SK-N-SH treated with all-trans-retinoic acid at 6 μM for 48 hours (cell line): ENCODE results near the gene RAET1L.

Experiments used
- ATAC-seq: fragments of 200-7000 bp; cut with Tn5 transposase; 3 replicates; pipeline ENCODE4 v1.9.1; 2020; ENCODE audit warnings: mild to moderate bottlenecking, moderate library complexity
- ARNTL ChIP-seq: fragments of 450-650 bp; formaldehyde crosslinking; IDR thresholded peaks from 2 replicates; pipeline ENCODE4 v1.5.0; 2020; ENCODE audit warnings: low read depth, mild to moderate bottlenecking, moderate library complexity, borderline replicate concordance
- BACH2 ChIP-seq: fragments of 250-450 bp; sonication (Bioruptor Pico); IDR thresholded peaks from 2 replicates; pipeline ENCODE4 v1.9.0; 2021; ENCODE audit warnings: mild to moderate bottlenecking, borderline replicate concordance
- CREB5 ChIP-seq: fragments of 250-450 bp; sonication (Bioruptor Pico); IDR thresholded peaks from 2 replicates; pipeline ENCODE4 v1.5.1; 2020; ENCODE audit warnings: low read depth, mild to moderate bottlenecking, moderate library complexity
- CSDC2 ChIP-seq: fragments of 250-450 bp; sonication (Bioruptor Pico); IDR thresholded peaks from 2 replicates; pipeline ENCODE4 v1.5.0; 2020; ENCODE audit warnings: mild to moderate bottlenecking, moderate library complexity
- CSRNP3 ChIP-seq: fragments of 250-450 bp; sonication (Bioruptor Pico); IDR thresholded peaks from 2 replicates; pipeline ENCODE4 v1.5.1; 2021; ENCODE audit warnings: mild to moderate bottlenecking, moderate library complexity
- ESRRG ChIP-seq: fragments of 250-450 bp; sonication (Bioruptor Pico); IDR thresholded peaks from 2 replicates; pipeline ENCODE4 v1.6.1; 2021; ENCODE audit warnings: mild to moderate bottlenecking
- GLIS3 ChIP-seq: fragments of 250-450 bp; sonication (Bioruptor Pico); IDR thresholded peaks from 2 replicates; pipeline ENCODE4 v1.5.0; 2020; ENCODE audit warnings: mild to moderate bottlenecking, moderate library complexity
- ISL1 ChIP-seq: fragments of 250-450 bp; sonication (Bioruptor Pico); IDR thresholded peaks from 2 replicates; pipeline ENCODE4 v2.1.2; 2022; ENCODE audit warnings: mild to moderate bottlenecking, moderate library complexity
- OSR1 ChIP-seq: fragments of 250-450 bp; sonication (Bioruptor Pico); IDR thresholded peaks from 2 replicates; pipeline ENCODE4 v1.8.0; 2022; ENCODE audit warnings: moderate library complexity, mild to moderate bottlenecking, inconsistent platforms
- PPARA ChIP-seq: fragments of 250-450 bp; sonication (Bioruptor Pico); IDR thresholded peaks from 2 replicates; pipeline ENCODE4 v1.5.0; 2020; ENCODE audit warnings: mild to moderate bottlenecking, borderline replicate concordance
- TCF4 ChIP-seq: fragments of 250-450 bp; sonication (Bioruptor Pico); IDR thresholded peaks from 2 replicates; pipeline ENCODE4 v1.8.0; 2021; ENCODE audit warnings: mild to moderate bottlenecking, moderate library complexity, borderline replicate concordance
- TOX ChIP-seq: fragments of 250-450 bp; sonication (Bioruptor Pico); IDR thresholded peaks from 2 replicates; pipeline ENCODE4 v1.8.0; 2021; ENCODE audit warnings: mild to moderate bottlenecking, moderate library complexity, borderline replicate concordance
- ZC3H10 ChIP-seq: fragments of 250-450 bp; sonication (Bioruptor Pico); IDR thresholded peaks from 2 replicates; pipeline ENCODE4 v1.5.1; 2021; ENCODE audit warnings: mild to moderate bottlenecking, moderate library complexity
- ZFP3 ChIP-seq: fragments of 250-450 bp; sonication (Bioruptor Pico); IDR thresholded peaks from 2 replicates; pipeline ENCODE4 v1.5.0; 2020; ENCODE audit warnings: mild to moderate bottlenecking, moderate library complexity
- ZFP30 ChIP-seq: fragments of 450-650 bp; formaldehyde crosslinking; IDR thresholded peaks from 2 replicates; pipeline ENCODE4 v1.5.0; 2022; ENCODE audit warnings: mild to moderate bottlenecking, moderate library complexity
- ZNF565 ChIP-seq: fragments of 450-650 bp; formaldehyde crosslinking; conservative IDR thresholded peaks from 2 replicates; pipeline ENCODE4 v1.5.0; 2020; ENCODE audit warnings: low read depth, mild to moderate bottlenecking, moderate library complexity
- ZNF70 ChIP-seq: fragments of 450-650 bp; formaldehyde crosslinking; IDR thresholded peaks from 2 replicates; pipeline ENCODE4 v1.5.0; 2020; ENCODE audit warnings: mild to moderate bottlenecking, moderate library complexity
- ZNF8 ChIP-seq: fragments of 450-650 bp; formaldehyde crosslinking; IDR thresholded peaks from 2 replicates; pipeline ENCODE4 v1.5.0; 2020; ENCODE audit warnings: mild to moderate bottlenecking, moderate library complexity
- TF ChIP-seq, protein P1 (sequence below): fragments of 250-450 bp; sonication (Bioruptor Pico); IDR thresholded peaks from 2 replicates; pipeline ENCODE4 v1.8.0; 2021; ENCODE audit warnings: low read depth, mild to moderate bottlenecking, moderate library complexity, borderline replicate concordance
- TF ChIP-seq, protein P2 (sequence below): fragments of 250-450 bp; sonication (Bioruptor Pico); IDR thresholded peaks from 2 replicates; pipeline ENCODE4 v1.5.0; 2020; ENCODE audit warnings: mild to moderate bottlenecking, moderate library complexity

The RAET1L gene

GRCh38 chr6:150072201-150072600, 46.9 kb upstream of the RAET1L start:
- no peak for ATAC-seq
- TF ChIP-seq TCF4 (CRISPR knock-in tag) (no peak), ZC3H10 (CRISPR knock-in tag) (no peak), CSRNP3 (CRISPR knock-in tag) (no peak), BACH2 (CRISPR knock-in tag) (no peak), ZFP30 (CRISPR knock-in tag) (no peak), TOX (no peak), ZFP3 (no peak), ISL1 (CRISPR knock-in tag) (no peak), ARNTL (CRISPR knock-in tag) (no peak)
- TF ChIP-seq, protein P1, sequence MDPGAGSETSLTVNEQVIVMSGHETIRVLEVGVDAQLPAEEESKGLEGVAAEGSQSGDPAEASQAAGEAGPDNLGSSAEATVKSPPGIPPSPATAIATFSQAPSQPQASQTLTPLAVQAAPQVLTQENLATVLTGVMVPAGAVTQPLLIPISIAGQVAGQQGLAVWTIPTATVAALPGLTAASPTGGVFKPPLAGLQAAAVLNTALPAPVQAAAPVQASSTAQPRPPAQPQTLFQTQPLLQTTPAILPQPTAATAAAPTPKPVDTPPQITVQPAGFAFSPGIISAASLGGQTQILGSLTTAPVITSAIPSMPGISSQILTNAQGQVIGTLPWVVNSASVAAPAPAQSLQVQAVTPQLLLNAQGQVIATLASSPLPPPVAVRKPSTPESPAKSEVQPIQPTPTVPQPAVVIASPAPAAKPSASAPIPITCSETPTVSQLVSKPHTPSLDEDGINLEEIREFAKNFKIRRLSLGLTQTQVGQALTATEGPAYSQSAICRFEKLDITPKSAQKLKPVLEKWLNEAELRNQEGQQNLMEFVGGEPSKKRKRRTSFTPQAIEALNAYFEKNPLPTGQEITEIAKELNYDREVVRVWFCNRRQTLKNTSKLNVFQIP = no peak
- TF ChIP-seq, protein P2, sequence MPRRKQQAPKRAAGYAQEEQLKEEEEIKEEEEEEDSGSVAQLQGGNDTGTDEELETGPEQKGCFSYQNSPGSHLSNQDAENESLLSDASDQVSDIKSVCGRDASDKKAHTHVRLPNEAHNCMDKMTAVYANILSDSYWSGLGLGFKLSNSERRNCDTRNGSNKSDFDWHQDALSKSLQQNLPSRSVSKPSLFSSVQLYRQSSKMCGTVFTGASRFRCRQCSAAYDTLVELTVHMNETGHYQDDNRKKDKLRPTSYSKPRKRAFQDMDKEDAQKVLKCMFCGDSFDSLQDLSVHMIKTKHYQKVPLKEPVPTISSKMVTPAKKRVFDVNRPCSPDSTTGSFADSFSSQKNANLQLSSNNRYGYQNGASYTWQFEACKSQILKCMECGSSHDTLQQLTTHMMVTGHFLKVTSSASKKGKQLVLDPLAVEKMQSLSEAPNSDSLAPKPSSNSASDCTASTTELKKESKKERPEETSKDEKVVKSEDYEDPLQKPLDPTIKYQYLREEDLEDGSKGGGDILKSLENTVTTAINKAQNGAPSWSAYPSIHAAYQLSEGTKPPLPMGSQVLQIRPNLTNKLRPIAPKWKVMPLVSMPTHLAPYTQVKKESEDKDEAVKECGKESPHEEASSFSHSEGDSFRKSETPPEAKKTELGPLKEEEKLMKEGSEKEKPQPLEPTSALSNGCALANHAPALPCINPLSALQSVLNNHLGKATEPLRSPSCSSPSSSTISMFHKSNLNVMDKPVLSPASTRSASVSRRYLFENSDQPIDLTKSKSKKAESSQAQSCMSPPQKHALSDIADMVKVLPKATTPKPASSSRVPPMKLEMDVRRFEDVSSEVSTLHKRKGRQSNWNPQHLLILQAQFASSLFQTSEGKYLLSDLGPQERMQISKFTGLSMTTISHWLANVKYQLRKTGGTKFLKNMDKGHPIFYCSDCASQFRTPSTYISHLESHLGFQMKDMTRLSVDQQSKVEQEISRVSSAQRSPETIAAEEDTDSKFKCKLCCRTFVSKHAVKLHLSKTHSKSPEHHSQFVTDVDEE = no peak
- TF ChIP-seq, all 23 proteins: peak for 0

DNA sequence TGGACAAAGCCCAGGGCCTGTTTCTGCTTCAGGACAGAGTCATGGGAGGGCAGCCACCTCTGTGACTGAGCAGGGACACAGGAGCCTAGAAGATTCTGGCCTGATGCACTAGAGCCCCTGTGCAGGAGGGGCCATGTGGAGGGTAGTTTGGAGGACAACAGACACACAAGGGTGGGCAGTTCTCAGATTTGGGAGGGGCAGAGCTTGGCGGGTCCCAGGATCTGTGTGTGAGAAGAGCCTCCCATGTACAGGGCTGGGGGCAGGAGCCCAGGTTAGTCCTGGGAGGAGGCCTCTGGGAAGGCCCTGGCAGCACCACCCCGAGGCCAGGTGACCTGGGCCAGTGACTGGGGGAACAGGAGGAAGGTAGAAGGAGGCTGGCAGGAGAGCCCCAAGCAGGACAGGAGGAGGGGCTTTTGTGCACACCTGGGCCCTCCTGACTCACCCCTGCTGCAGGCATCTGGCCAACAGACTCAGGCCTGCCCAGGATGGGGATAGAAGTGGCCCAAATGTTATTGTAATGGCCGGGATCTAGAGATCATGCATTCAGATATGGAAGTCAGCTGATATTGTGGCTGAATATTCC, 45.0 kb upstream of the RAET1L start:
- TF ChIP-seq ZNF8 (CRISPR knock-in tag) (no peak), CSRNP3 (CRISPR knock-in tag) (no peak), ZNF565 (CRISPR knock-in tag) (no peak), BACH2 (CRISPR knock-in tag) (no peak), ISL1 (CRISPR knock-in tag) (no peak), TCF4 (CRISPR knock-in tag) (no peak), ZFP30 (CRISPR knock-in tag) (no peak), ESRRG (CRISPR knock-in tag) (no peak), ZFP3 (no peak)
- TF ChIP-seq, protein P2 = no peak
- TF ChIP-seq, all 23 proteins: peak for 0
- no peak for ATAC-seq

- no peak for TF ChIP-seq ARNTL (CRISPR knock-in tag)
- no peak for TF ChIP-seq CREB5 (CRISPR knock-in tag)
- no peak for TF ChIP-seq OSR1
- no peak for TF ChIP-seq CSDC2 (CRISPR knock-in tag)
- TF ChIP-seq BACH2 (CRISPR knock-in tag) = no peak
- no peak for TF ChIP-seq ZC3H10 (CRISPR knock-in tag)
- TF ChIP-seq ZNF70 (CRISPR knock-in tag) = no peak
- TF ChIP-seq, protein P1 = no peak
- no peak for TF ChIP-seq GLIS3 (CRISPR knock-in tag)
- no peak for TF ChIP-seq PPARA
- no peak for TF ChIP-seq ESRRG (CRISPR knock-in tag)
- TF ChIP-seq ZFP30 (CRISPR knock-in tag) = no peak
- ATAC-seq = no peak
Observed at GRCh38 chr6:150069706-150070105, 44.4 kb upstream of the RAET1L start.
